Heart left ventricle (tissue), 13 donors: ENCODE data around the gene FAM156B.
"Not testable (repeated sequence)": the region's sequence is repeated elsewhere in the genome, so short reads cannot be mapped to it uniquely, and the experiment has no call there.

ENCODE experiments used
- CTCF ChIP-seq, 12 donors: fragments of 200-600 bp; sonication (generic) in 4 of 12; IDR thresholded peaks; one replicate each; pipeline versions ENCODE4 v1.5.0 to v1.8.0; 2018 to 2022; ENCODE audit warnings: antibody characterized with exemption in 12 of 12, mild to moderate bottlenecking in 5 of 12
- POLR2A ChIP-seq, 2 donors: fragments of 450-650 bp; IDR thresholded peaks; one replicate each; pipeline ENCODE4 v1.6.1; 2017; ENCODE audit warnings: antibody characterized with exemption in 2 of 2, mild to moderate bottlenecking in 2 of 2, moderate library complexity in 2 of 2
- donor health status: ischemic (EF 13 %, LVEDD 7.1; RV severe dilation, severe dysfunction).
- donor health status: DM: no; HTN: yes; CAD: no.
- donor health status: DM: no; HTN: no; CAD: no.
- donor health status: ischemic (EF 25% LVEDD 6.9; RV normal size, moderate dysfunction).
- donor health status: ischemic (EF 25% LVEDD 5.7; RV mildly dilated, moderate dysfunction).
- donor health status: ischemic (EF 35%, LVEDD 5.7; RV mildly dilated, moderate dysfunction).
- donor health status: nonischemic (EF 11% LVEDD 7.7; RV severe dilation, severe dysfunction).
- donor health status: DM: yes; HTN: yes; CAD: no.
- donor health status: PGD.
- donor health status: ischemic (EF 29% LVEDD 5.4; RV normal size, mild dysfunction).
- donor health status: nonischemic (EF 23%, LVEDD 6.1; RV moderate dilation, normal function).

- TF ChIP-seq CTCF, POLR2A (IDR thresholded peaks at IDR 0.05): not testable (repeated sequence)
Observed at GRCh38 chrX:52949884-52950283, 52.8 kb downstream of the FAM156B start.
